Amniotic stem cell (primary cell): ENCODE measurements around the gene IRAK1.

Experiments
- DNase-seq: peaks from one replicate; lab custom pipeline; 2025; lab: John Stamatoyannopoulos, UW

IRAK1 gene

DNA sequence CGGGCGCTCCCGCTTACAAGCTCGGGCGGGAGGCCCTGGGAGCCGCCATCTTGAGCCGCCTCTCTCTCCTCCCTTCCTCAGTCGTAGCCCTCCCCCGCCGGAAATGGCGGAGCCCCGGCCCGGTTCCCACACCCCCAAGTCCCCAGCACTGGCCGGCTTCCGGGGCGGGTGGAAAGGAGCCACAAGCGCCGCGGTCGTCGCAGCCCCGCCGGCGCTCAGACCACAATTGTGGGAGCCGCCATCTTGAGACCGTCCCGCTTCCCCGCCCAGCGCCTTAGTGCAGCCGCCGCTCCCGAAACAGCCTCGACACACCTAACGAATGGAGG lies 48.6 kb downstream of the IRAK1 start:
- DNase-seq, result peak; percentile 30

- no peak for DNase-seq
Measured at GRCh38 chrX:153970357-153971123, 49.2 kb downstream of the IRAK1 start.

DNA sequence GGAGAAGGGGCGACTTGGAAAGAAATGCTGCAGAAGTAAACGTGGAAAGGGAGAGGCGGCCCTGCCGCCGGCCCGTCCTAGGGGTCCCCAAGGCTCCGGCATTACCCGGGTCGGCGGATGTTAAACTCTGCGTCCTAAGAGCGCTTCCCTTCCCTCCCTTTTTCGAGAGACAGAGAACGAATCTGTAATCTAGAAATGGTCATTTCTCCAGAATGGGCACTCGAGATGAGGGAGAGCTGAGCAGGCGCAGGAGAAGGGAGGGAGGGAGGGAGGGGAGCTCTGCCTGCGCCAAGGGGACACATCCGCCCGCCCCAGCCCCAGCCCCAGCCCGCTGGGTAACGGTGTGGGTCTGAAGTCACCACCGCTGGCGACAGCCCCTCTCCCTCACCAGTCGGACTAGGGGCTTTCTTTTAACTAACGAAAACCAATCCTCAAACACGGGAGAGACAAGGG lies 49.8 kb downstream of the IRAK1 start:
- DNase-seq, result no peak

DNA sequence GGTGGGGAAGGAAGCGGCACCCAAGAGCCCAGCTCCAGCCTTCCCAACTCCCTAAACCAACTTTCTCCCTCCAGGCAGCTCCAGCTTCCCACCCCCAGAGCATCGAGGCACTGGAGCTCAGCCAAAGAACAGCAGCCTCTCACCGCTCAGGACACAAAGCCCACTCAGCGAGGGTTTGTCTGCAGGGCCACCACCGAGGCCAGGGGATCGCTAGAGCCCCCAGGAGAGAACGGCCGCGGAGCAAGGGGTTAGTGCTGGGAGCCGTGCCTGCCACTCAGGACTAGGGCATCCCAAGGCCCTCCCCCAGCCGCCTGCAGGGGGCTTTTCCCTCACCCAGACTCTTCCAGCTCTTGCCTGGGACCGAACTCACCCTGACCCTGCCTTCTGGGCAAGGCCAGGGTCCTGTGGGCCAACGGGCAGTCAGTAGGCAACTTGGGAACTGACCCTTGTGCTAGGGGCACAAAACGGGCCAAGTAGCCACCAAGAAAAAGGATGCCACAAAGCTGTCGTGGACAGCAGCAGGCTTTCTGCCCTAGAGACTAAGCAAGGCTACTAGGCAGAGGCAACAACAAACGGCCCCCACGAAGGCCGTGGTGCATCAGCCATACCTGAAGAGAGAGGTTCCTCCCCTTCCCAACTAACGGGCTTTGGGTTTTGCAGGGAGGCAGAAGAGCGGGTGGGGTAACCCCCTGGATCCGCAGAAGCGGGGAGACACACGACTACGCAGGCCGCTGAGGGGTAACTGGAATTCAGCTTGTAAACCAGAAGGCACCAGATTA lies 50.4 kb downstream of the IRAK1 start:
- no peak for DNase-seq

- no peak for DNase-seq
Measured at GRCh38 chrX:153968754-153969124, 51.0 kb downstream of the IRAK1 start.

DNA sequence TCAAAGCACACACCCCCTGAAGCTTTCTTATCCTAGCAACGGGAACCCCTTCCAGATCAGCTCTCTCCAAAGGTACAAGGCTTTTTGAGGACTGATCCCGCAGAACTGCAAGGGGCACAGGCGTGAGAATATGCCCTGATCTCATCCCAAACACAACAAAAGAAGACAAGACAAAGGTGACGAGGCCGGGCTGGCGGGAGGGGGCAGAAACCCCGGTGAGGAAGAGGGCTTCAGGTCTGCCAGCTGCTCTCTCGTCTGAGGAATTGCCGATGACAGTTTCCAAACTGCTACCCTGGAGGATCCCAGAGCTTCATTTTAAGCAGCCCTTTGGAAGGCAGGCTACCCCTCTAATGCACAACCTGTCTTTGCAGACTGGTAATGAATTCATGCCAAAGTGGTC lies 51.4 kb downstream of the IRAK1 start:
- DNase-seq, result no peak

DNA sequence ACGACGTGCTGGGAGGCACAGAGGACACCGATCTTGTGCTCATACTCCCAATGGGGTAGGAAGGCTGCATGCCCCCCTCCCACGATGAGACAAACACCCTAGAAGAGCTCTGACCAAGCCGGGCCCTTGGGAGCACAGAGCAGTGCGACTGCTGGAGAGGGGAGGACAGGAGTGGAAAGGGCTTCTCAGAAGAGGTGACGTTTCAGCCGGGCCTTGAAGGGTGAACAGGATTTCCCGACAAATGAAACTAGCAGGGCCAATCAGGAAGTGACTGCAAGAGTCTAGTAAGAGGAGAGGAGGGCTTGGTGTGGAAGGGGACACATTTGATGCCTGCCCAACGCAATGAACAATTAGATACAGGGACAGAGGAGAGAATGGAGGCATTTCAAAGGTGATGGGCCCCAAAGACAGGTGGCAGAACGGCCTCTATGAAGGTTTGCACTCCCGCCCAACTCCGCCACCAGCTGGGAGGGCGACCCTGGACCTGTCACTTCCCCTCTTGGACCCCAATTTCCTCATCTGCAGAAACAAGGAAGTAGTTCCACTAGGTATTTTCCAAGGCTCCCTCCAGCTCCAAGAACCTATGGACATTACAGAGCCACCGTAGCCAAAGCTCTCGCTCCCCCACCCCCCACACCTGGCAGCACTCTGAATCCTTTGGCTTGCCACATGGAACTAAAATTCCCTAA lies 52.0 kb downstream of the IRAK1 start:
- DNase-seq, result no peak

GRCh38 chrX:153966841-153967535 lies 52.7 kb downstream of the IRAK1 start:
- DNase-seq, result no peak

GRCh38 chrX:153966283-153966688 lies 53.4 kb downstream of the IRAK1 start:
- DNase-seq, result no peak

GRCh38 chrX:153965406-153965805 lies 54.3 kb downstream of the IRAK1 start:
- DNase-seq, result no peak

DNA sequence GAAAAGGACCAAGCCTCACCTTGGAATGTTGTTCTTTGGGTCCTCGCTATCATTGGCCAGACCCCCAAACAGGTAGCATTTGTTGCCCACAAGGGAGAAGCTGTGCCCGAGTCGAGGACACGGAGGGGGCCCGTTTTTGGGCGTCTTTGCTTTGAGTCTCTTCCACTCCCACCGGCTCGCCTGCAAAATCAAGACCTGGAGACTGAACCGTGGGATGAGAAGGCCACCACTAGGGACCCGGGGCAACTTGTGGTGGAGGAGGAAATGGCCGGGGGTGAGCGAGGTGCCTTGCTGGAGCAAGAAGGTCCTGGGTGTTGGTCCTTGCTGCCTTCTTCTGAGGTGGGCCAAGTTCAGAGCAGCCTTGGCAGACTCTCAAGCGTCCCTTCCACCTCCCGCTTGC lies 55.6 kb downstream of the IRAK1 start:
- no peak for DNase-seq

DNA sequence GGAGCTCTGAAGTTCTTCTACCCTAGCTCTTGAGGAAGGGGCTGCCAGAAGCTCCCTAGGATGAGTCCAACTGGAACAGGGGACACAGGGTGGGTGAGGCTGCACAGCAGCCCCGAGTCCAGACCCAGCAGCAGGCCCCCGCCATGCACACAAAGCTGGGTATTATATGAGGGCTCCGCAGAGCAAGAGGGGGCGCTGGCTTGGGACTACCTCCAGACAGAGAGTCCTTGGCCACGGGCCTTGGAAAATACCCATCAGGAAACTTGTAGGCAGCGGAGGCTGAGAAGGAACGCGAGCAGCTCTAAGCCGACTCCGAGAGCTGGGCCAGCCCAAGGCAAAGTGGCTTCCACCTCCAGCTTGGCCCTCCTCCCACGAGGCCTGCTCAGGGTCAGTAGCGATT lies 56.2 kb downstream of the IRAK1 start:
- DNase-seq, result no peak

DNA sequence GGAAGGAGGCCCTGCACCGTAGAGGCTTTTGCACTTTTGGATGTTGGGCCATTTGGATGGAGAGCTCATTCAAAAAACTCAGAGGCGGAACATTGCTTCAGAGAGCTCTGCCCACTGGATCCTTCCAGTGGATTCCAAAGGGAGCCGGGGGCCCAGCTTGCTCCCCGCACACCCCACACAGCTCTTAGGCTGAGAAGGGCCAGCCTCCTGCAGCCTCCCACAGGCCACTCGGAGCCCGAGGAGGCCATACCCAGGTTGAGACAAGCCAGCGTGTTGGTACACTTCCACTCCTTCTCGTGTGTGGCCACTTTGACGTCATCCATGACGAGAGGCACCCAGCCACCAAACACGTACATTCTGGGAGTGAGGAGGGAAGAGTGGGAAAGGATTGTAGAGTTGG lies 58.4 kb downstream of the IRAK1 start:
- no peak for DNase-seq

- no peak for DNase-seq
Measured at GRCh38 chrX:153960786-153961185, 58.9 kb downstream of the IRAK1 start.
